H1 (cell line): ENCODE data around the gene SPARCL1.

Source experiments
- ASH2L ChIP-seq: fragments of 200-600, 300-600 bp; sonication (generic); IDR thresholded peaks from one replicate; pipeline ENCODE4 v1.7.1; 2017; ENCODE audit warnings: low read length
- BRCA1 ChIP-seq: IDR thresholded peaks from 2 replicates; pipeline ENCODE4 v1.6.1; 2012; ENCODE audit warnings: low read depth, low read length, improper control_type of control experiment
- CTCF ChIP-seq, 3 experiments: IDR thresholded peaks; 1 replicate in 2 of 3; 2 replicates in 1 of 3; pipeline versions ENCODE4 v1.5.1 to v1.6.1; 2011; ENCODE audit warnings: low read length in 3 of 3, mild to moderate bottlenecking in 3 of 3, inconsistent platforms in 2 of 3, low read depth in 1 of 3, moderate library complexity in 1 of 3; ENCODE audit not compliant: insufficient read depth in 1 of 3; ENCODE audit errors: control extremely low read depth in 1 of 3
- EGR1 ChIP-seq: IDR thresholded peaks from 2 replicates; pipeline ENCODE4 v1.6.1; 2011; ENCODE audit warnings: low read depth, low read length, borderline replicate concordance
- EZH2 ChIP-seq: fragments of 200-600 bp; sonication (generic); IDR thresholded peaks from 2 replicates; pipeline ENCODE4 v1.7.1; 2012; ENCODE audit warnings: low read depth, mild to moderate bottlenecking, moderate library complexity, low read length, inconsistent platforms; ENCODE audit not compliant: severe bottlenecking
- KDM1A ChIP-seq: fragments of 200-600, 300-600 bp; sonication (generic); IDR thresholded peaks from 2 replicates; pipeline ENCODE4 v1.7.1; 2016; ENCODE audit warnings: mild to moderate bottlenecking, low read length, borderline replicate concordance
- KDM5A ChIP-seq: fragments of 200-600 bp; IDR thresholded peaks from 2 replicates; pipeline ENCODE4 v1.7.1; 2012; ENCODE audit warnings: mild to moderate bottlenecking, low read length, inconsistent platforms, mixed read lengths
- RAD21 ChIP-seq, 2 experiments: IDR thresholded peaks in 1 of 2; conservative IDR thresholded peaks in 1 of 2; 2 replicates each; pipeline ENCODE4 v1.6.1; 2011; ENCODE audit warnings: low read depth in 2 of 2, low read length in 2 of 2, improper control_type of control experiment in 1 of 2, inconsistent platforms in 1 of 2, mild to moderate bottlenecking in 1 of 2, moderate library complexity in 1 of 2
- RFX5 ChIP-seq: IDR thresholded peaks from 2 replicates; pipeline ENCODE4 v1.6.1; 2011; ENCODE audit warnings: low read depth, low read length, improper control_type of control experiment, borderline replicate concordance
- SIX5 ChIP-seq: IDR thresholded peaks from 2 replicates; pipeline ENCODE4 v1.6.1; 2011; ENCODE audit warnings: mild to moderate bottlenecking, low read depth, low read length
- SP2 ChIP-seq: IDR thresholded peaks from 2 replicates; pipeline ENCODE4 v1.6.1; 2012; ENCODE audit warnings: mild to moderate bottlenecking, low read length, inconsistent platforms
- TAF1 ChIP-seq: IDR thresholded peaks from 2 replicates; pipeline ENCODE4 v1.6.1; 2011; ENCODE audit warnings: mild to moderate bottlenecking, low read depth, low read length
- TCF12 ChIP-seq: IDR thresholded peaks from 2 replicates; pipeline ENCODE4 v1.6.1; 2011; ENCODE audit warnings: low read depth, mild to moderate bottlenecking, low read length

- TF ChIP-seq CTCF (IDR thresholded peaks at IDR 0.05; ENCODE audit: control extremely low read depth in 1 of 3, insufficient read depth in 1 of 3, low read depth in 1 of 3, low read length in 3 of 3): no peak
- TF ChIP-seq KDM5A: no peak
- TF ChIP-seq EZH2: no peak
- TF ChIP-seq SIX5: no peak
- TF ChIP-seq SP2: no peak
- no peak for TF ChIP-seq BRCA1
- no peak for TF ChIP-seq TAF1
- no peak for TF ChIP-seq RAD21 (IDR thresholded peaks at IDR 0.05 in 1 of 2, conservative IDR thresholded peaks at IDR 0.05 in 1 of 2; ENCODE audit: low read depth in 2 of 2, low read length in 2 of 2)
- TF ChIP-seq RFX5: no peak
- no peak for TF ChIP-seq TCF12
- TF ChIP-seq ASH2L: no peak
- no peak for TF ChIP-seq KDM1A
- no peak for TF ChIP-seq EGR1
Observed at GRCh38 chr4:87532109-87532508, 2.9 kb upstream of the SPARCL1 start.
